HL-60 (cell line): ENCODE measurements around the gene RSPH1.

ENCODE experiments used
- DNase-seq, 2 experiments: peaks; one replicate each; pipeline ENCODE4 v3.0.0-alpha.2; 2010 to 2020; ENCODE audit warnings: low read depth in 1 of 2, low spot score in 1 of 2
- H3K27ac ChIP-seq: fragments of 250-450 bp; sonication (Bioruptor Pico); replicated peaks from 2 replicates; pipeline ENCODE4 v1.5.1; 2020; ENCODE audit warnings: mild to moderate bottlenecking, moderate library complexity
- H3K27me3 ChIP-seq: fragments of 250-450 bp; sonication (Bioruptor Pico); 2 replicates; pipeline ENCODE4 v1.5.1; 2021; ENCODE audit warnings: mild to moderate bottlenecking, moderate library complexity; ENCODE audit not compliant: insufficient read depth, poor library complexity, severe bottlenecking
- H3K4me3 ChIP-seq: replicated peaks from 2 replicates; pipeline ENCODE4 v1.5.1; 2011; ENCODE audit warnings: mild to moderate bottlenecking, control low read depth, low read length; ENCODE audit not compliant: insufficient read depth
- CTCF ChIP-seq: IDR thresholded peaks from one replicate; pipeline ENCODE4 v1.5.1; 2011; ENCODE audit warnings: low read length, control low read depth, inconsistent platforms; ENCODE audit not compliant: insufficient read depth
- GABPA ChIP-seq: IDR thresholded peaks from 2 replicates; pipeline ENCODE4 v1.6.1; 2012; ENCODE audit warnings: low read depth
- POLR2AphosphoS5 ChIP-seq: IDR thresholded peaks from 2 replicates; pipeline ENCODE4 v1.6.1; 2012; ENCODE audit warnings: low read depth
- SPI1 ChIP-seq: IDR thresholded peaks from 2 replicates; pipeline ENCODE4 v1.6.1; 2012; ENCODE audit warnings: low read depth, mild to moderate bottlenecking, borderline replicate concordance
- TF ChIP-seq, protein P1 (sequence below): IDR thresholded peaks from 2 replicates; pipeline ENCODE4 v1.6.1; 2012; ENCODE audit warnings: low read depth; ENCODE audit not compliant: insufficient replicate concordance

RSPH1 gene

GRCh38 chr21:42539342-42539741, 43.3 kb upstream of the RSPH1 start:
- Histone ChIP-seq H3K4me3 (no peak overlapping the region), H3K27ac (no peak overlapping the region), H3K27me3 (no peaks in the 10 kb centered on the region)
- TF ChIP-seq SPI1 (no peak), CTCF (no peak), GABPA (no peak), POLR2AphosphoS5 (no peak)
- TF ChIP-seq, protein P1, sequence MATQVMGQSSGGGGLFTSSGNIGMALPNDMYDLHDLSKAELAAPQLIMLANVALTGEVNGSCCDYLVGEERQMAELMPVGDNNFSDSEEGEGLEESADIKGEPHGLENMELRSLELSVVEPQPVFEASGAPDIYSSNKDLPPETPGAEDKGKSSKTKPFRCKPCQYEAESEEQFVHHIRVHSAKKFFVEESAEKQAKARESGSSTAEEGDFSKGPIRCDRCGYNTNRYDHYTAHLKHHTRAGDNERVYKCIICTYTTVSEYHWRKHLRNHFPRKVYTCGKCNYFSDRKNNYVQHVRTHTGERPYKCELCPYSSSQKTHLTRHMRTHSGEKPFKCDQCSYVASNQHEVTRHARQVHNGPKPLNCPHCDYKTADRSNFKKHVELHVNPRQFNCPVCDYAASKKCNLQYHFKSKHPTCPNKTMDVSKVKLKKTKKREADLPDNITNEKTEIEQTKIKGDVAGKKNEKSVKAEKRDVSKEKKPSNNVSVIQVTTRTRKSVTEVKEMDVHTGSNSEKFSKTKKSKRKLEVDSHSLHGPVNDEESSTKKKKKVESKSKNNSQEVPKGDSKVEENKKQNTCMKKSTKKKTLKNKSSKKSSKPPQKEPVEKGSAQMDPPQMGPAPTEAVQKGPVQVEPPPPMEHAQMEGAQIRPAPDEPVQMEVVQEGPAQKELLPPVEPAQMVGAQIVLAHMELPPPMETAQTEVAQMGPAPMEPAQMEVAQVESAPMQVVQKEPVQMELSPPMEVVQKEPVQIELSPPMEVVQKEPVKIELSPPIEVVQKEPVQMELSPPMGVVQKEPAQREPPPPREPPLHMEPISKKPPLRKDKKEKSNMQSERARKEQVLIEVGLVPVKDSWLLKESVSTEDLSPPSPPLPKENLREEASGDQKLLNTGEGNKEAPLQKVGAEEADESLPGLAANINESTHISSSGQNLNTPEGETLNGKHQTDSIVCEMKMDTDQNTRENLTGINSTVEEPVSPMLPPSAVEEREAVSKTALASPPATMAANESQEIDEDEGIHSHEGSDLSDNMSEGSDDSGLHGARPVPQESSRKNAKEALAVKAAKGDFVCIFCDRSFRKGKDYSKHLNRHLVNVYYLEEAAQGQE = no peak
- DNase-seq = no peak

DNA sequence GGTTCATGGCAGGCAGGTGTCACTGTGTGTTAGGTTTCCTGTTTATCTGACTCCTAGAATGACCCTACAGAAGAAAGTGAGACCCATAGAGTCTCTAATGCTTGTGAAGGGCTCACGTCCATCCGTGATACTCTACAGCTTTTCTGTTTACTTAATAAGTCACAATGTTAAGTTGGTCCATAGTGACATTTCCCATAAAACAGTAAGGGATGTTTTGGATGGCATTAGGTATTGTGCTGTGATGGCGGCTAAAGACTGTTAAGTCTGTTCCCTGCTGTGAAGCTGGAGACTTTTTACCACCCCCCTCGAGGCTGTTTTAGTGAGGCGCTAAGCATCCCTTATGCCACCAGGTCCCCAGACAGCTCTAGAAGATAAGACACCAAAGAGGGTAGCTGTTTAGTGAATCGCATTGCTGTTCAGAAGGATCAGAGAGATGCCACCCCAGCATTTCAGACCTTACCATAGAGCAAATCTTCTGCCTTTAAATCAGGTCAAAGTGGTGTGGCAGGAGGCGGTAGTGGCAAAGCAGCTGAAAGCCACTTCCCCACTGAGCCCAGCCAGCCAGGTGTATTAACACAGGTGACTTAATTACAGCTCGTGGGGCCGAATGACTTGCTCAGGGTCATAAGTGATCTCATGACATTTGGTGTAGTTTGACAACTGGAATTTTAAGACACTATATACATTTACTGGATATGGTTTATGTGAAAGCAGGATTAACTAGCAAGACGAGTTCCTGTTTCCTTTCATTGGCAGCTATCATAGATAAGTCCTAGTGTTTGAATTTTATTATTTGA, 42.7 kb upstream of the RSPH1 start:
- no peak for TF ChIP-seq POLR2AphosphoS5
- TF ChIP-seq SPI1 = no peak
- TF ChIP-seq CTCF = no peak
- TF ChIP-seq GABPA = no peak
- TF ChIP-seq, protein P1 = no peak
- H3K27ac ChIP-seq = no peak overlapping the region
- no peak for DNase-seq

GRCh38 chr21:42537106-42537742, 41.2 kb upstream of the RSPH1 start:
- TF ChIP-seq, protein P1 = no peak
- TF ChIP-seq POLR2AphosphoS5 (no peak), SPI1 (no peak), GABPA (no peak), CTCF (no peak)
- DNase-seq = peak in 1 of 2 experiments; percentile 17
- H3K27me3 ChIP-seq = no peaks in the 10 kb centered on the region
- no peak overlapping the region for H3K4me3 ChIP-seq
- no peak overlapping the region for H3K27ac ChIP-seq

More for the DNA sequence above, 42.7 kb upstream of the RSPH1 start:
- Histone ChIP-seq H3K27me3 (no peaks in the 10 kb centered on the region), H3K4me3 (no peak overlapping the region)
